Esophagus muscularis mucosa (tissue), 4 donors: Measurements from ENCODE around the gene MOAP1. TPM values are rescaled to one million over a fixed set of nuclear protein-coding genes. Genes with fewer than 3 reads are reported as not detected.
"Not testable (repeated sequence)": the region's sequence is repeated elsewhere in the genome, so short reads cannot be mapped to it uniquely, and the experiment has no call there.

Experiments used
- DNase-seq: peaks from one replicate; pipeline ENCODE4 v3.0.0-alpha.2; 2017; ENCODE audit errors: extremely low spot score
- H3K27ac ChIP-seq, 4 donors: fragments of 200-600 bp; sonication (generic); replicated peaks in 1 of 4; 1 replicate in 3 of 4; 2 replicates in 1 of 4; pipeline ENCODE4 v1.5.1; 2016 to 2019; ENCODE audit warnings: mild to moderate bottlenecking in 1 of 4
- H3K27me3 ChIP-seq, 4 donors: fragments of 200-600 bp; sonication (generic); one replicate each; pipeline versions ENCODE4 v1.5.1 to v1.6.0; 2016 to 2019
- H3K36me3 ChIP-seq, 4 donors: fragments of 200-600 bp; sonication (generic); one replicate each; pipeline ENCODE4 v1.5.1; 2016 to 2019
- H3K4me1 ChIP-seq, 4 donors: fragments of 200-600 bp; sonication (generic); one replicate each; pipeline ENCODE4 v1.5.1; 2016 to 2019
- H3K4me3 ChIP-seq, 4 donors: fragments of 200-600 bp; sonication (generic); 1 replicate in 2 of 4; 2 replicates in 2 of 4; pipeline ENCODE4 v1.5.1; 2016 to 2019; ENCODE audit warnings: mild to moderate bottlenecking in 4 of 4, moderate library complexity in 1 of 4
- H3K9me3 ChIP-seq, 4 donors: fragments of 200-600 bp; sonication (generic); 1 replicate in 3 of 4; 2 replicates in 1 of 4; pipeline ENCODE4 v1.5.1; 2016 to 2019
- CTCF ChIP-seq, 3 experiments: fragments of 200-600 bp in 2 of 3; fragments of 450-650 bp in 1 of 3; sonication (generic) in 2 of 3; IDR thresholded peaks; one replicate each; pipeline ENCODE4 v1.5.1; 2017 to 2019; ENCODE audit warnings: antibody characterized with exemption in 3 of 3, mild to moderate bottlenecking in 2 of 3, moderate library complexity in 1 of 3
- EP300 ChIP-seq: sonication (generic); formaldehyde crosslinking; IDR thresholded peaks from one replicate; pipeline ENCODE4 v1.6.1; 2017; ENCODE audit warnings: antibody characterized with exemption
- POLR2A ChIP-seq: fragments of 450-650 bp; IDR thresholded peaks from one replicate; pipeline ENCODE4 v1.6.1; 2017; ENCODE audit warnings: antibody characterized with exemption, moderate library complexity, mild to moderate bottlenecking, low read depth
- POLR2AphosphoS5 ChIP-seq, 2 donors: sonication (generic); formaldehyde crosslinking; IDR thresholded peaks; one replicate each; pipeline ENCODE4 v1.6.1; 2017; ENCODE audit warnings: antibody characterized with exemption in 2 of 2
- WGBS: methylation state at CpG from one replicate; pipeline ENCODE4 v1.1.5; 2018; 5-methylcytosine and 5-hydroxymethylcytosine counted together
- intact Hi-C: fragments of 100-400 bp; cut with DNase I; formaldehyde crosslinking; loops from one replicate; pipeline ENCODE4 v1.15.1; 2023
- total RNA-seq, 4 donors: library from RNA; depleted of rRNA; stranded (reverse); fragments of >200 nt; gene quantifications; one replicate each; pipeline versions ENCODE4 v1.1.0 to v1.2.1, GENCODE V29; 2016

The MOAP1 gene
- total RNA-seq, 4 donors from 2014 or later, result 54.3 to 90.9 (median 61.7) TPM

GRCh38 chr14:93173943-93174395 lies 10.7 kb downstream of the MOAP1 start:
- H3K4me3 ChIP-seq, result no peak overlapping the region
- DNase-seq, result no peak

GRCh38 chr14:93171376-93171775 lies 13.3 kb downstream of the MOAP1 start:
- TF ChIP-seq EP300 (no peak), CTCF (IDR thresholded peaks at IDR 0.05) (no peak), POLR2AphosphoS5 (IDR thresholded peaks at IDR 0.05) (no peak), POLR2A (no peak)
- H3K27me3 ChIP-seq, result no peaks in the 10 kb centered on the region
- intact Hi-C loops, result no loop called here
- H3K4me3 ChIP-seq, result no peak overlapping the region
- H3K36me3 ChIP-seq, result no peaks in the 10 kb centered on the region
- DNase-seq, result no peak
- H3K9me3 ChIP-seq, result no peaks in the 10 kb centered on the region
- 88% methylated on average over 4 of the region's 4 CpGs for WGBS
- no peaks in the 10 kb centered on the region for H3K4me1 ChIP-seq
- no peak overlapping the region for H3K27ac ChIP-seq

More at GRCh38 chr14:93173943-93174395, 10.7 kb downstream of the MOAP1 start:
- no peaks in the 10 kb centered on the region for H3K36me3 ChIP-seq
- no peaks in the 10 kb centered on the region for H3K9me3 ChIP-seq
- H3K4me1 ChIP-seq, result no peaks in the 10 kb centered on the region
- WGBS, result 28% methylated on average over 7 of the region's 10 CpGs
- TF ChIP-seq CTCF (IDR thresholded peaks at IDR 0.05), result no peak
- TF ChIP-seq EP300, result no peak
- H3K27ac ChIP-seq, result no peak overlapping the region
- no peaks in the 10 kb centered on the region for H3K27me3 ChIP-seq
- intact Hi-C loops, result no loop called here

- H3K27me3 ChIP-seq, H3K36me3 ChIP-seq, DNase-seq, H3K4me1 ChIP-seq, H3K27ac ChIP-seq, H3K9me3 ChIP-seq, H3K4me3 ChIP-seq, intact Hi-C loops: not testable (repeated sequence)
- 94% methylated on average over 7 of the region's 20 CpGs for WGBS
These were observed 14.6 kb downstream of the MOAP1 start for GRCh38 chr14:93170141-93170540.

- DNase-seq, H3K27ac ChIP-seq, H3K9me3 ChIP-seq, H3K4me1 ChIP-seq, intact Hi-C loops, H3K36me3 ChIP-seq, H3K4me3 ChIP-seq, H3K27me3 ChIP-seq: not testable (repeated sequence)
- WGBS, result 88% methylated on average over 6 of the region's 6 CpGs
These were observed 15.1 kb downstream of the MOAP1 start for GRCh38 chr14:93169619-93170018.

- H3K9me3 ChIP-seq, H3K27me3 ChIP-seq, H3K4me3 ChIP-seq, H3K4me1 ChIP-seq, intact Hi-C loops, H3K36me3 ChIP-seq, H3K27ac ChIP-seq, DNase-seq: not testable (repeated sequence)
- 87% methylated on average over 9 of the region's 9 CpGs for whole genome bisulfite sequencing
These were observed 16.1 kb downstream of the MOAP1 start for GRCh38 chr14:93168610-93169009.

- H3K27ac ChIP-seq, H3K27me3 ChIP-seq, H3K4me3 ChIP-seq, H3K9me3 ChIP-seq, DNase-seq, intact Hi-C loops, H3K4me1 ChIP-seq, H3K36me3 ChIP-seq: not testable (repeated sequence)
- 89% methylated on average over 26 of the region's 26 CpGs for WGBS
These were observed 19.1 kb downstream of the MOAP1 start for GRCh38 chr14:93165271-93166265.

- Histone ChIP-seq H3K4me3 (no peak overlapping the region), H3K27me3 (no peaks in the 10 kb centered on the region), H3K36me3 (no peaks in the 10 kb centered on the region), H3K4me1 (no peaks in the 10 kb centered on the region), H3K27ac (no peak overlapping the region), H3K9me3 (no peaks in the 10 kb centered on the region)
- 78% methylated on average over 5 of the region's 5 CpGs for WGBS
- DNase-seq, result no peak
- intact Hi-C loops, result no loop called here
- TF ChIP-seq POLR2AphosphoS5 (IDR thresholded peaks at IDR 0.05) (no peak), POLR2A (no peak), EP300 (no peak), CTCF (IDR thresholded peaks at IDR 0.05) (no peak)
These were observed 21.1 kb downstream of the MOAP1 start for GRCh38 chr14:93163564-93163963.
